Suprapubic skin (tissue), 4 donors: Measurements from ENCODE around the gene RBMS1.

Source experiments
- EP300 ChIP-seq: sonication (generic); formaldehyde crosslinking; IDR thresholded peaks from one replicate; pipeline ENCODE4 v1.6.1; 2017; ENCODE audit warnings: antibody characterized with exemption
- POLR2A ChIP-seq, 2 donors: fragments of 450-650 bp; IDR thresholded peaks; one replicate each; pipeline ENCODE4 v1.6.1; 2017; ENCODE audit warnings: antibody characterized with exemption in 2 of 2, mild to moderate bottlenecking in 2 of 2, moderate library complexity in 2 of 2
- POLR2AphosphoS5 ChIP-seq, 3 donors: sonication (generic); formaldehyde crosslinking; IDR thresholded peaks; one replicate each; pipeline ENCODE4 v1.6.1; 2017; ENCODE audit warnings: antibody characterized with exemption in 3 of 3
- TF ChIP-seq, protein P1 (sequence below), 2 donors: fragments of 200-600 bp in 1 of 2; fragments of 450-650 bp in 1 of 2; sonication (generic) in 1 of 2; IDR thresholded peaks; one replicate each; pipeline ENCODE4 v1.5.1; 2016 to 2019; ENCODE audit warnings: antibody characterized with exemption in 2 of 2, mild to moderate bottlenecking in 1 of 2, moderate library complexity in 1 of 2

DNA sequence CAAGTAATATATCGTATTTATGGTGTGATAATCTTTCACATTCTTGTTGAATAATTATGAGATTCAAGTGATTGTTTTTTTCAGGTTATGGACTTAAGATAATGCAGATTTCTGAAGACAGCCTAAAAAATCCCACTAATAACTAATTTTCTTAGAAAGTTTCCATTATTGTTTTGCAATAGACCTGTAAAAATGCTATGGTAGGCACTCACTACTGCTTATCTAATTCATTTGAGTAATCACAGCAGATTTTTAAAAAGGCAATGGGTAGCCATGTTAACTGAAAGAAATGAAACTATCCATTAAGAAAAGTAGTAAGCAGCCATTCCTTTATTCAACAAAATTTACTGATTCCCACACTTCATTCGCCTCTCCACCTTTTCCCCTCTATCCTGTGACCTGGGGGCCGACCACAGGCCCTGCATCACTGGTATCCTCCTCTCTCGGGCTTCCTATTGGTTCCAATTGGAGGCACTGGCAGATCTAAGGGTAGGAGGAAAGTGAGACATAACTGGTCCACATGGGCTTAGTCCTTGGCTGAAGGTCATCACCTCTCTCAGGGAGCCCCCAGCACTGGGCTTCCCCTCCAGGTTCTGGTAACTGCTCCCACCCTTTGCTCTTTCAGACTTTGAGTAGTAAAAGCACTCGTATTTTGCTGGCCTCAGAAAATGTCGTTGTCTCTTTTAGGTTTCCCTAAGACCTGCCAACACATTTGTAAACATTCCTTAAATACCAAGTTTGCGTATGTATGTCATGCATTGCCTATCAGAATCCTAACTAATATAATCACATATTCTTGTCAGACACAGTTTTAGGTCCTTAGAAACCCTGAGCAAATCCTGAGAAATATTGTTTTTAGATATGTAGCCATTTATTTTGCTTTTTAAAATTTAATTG lies 18.5 kb downstream of the RBMS1 start:
- TF ChIP-seq EP300 (no peak), POLR2AphosphoS5 (IDR thresholded peaks at IDR 0.05) (no peak), POLR2A (IDR thresholded peaks at IDR 0.05) (no peak)
- TF ChIP-seq, protein P1, sequence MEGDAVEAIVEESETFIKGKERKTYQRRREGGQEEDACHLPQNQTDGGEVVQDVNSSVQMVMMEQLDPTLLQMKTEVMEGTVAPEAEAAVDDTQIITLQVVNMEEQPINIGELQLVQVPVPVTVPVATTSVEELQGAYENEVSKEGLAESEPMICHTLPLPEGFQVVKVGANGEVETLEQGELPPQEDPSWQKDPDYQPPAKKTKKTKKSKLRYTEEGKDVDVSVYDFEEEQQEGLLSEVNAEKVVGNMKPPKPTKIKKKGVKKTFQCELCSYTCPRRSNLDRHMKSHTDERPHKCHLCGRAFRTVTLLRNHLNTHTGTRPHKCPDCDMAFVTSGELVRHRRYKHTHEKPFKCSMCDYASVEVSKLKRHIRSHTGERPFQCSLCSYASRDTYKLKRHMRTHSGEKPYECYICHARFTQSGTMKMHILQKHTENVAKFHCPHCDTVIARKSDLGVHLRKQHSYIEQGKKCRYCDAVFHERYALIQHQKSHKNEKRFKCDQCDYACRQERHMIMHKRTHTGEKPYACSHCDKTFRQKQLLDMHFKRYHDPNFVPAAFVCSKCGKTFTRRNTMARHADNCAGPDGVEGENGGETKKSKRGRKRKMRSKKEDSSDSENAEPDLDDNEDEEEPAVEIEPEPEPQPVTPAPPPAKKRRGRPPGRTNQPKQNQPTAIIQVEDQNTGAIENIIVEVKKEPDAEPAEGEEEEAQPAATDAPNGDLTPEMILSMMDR (IDR thresholded peaks at IDR 0.05) = no peak
